ENCODE results near the gene MAGOH.

- TF ChIP-seq CTCF (IDR thresholded peaks at IDR 0.05; ENCODE audit: borderline replicate concordance, extremely low read depth, low read length, poor library complexity, severe bottlenecking) (no peak), EZH2 (IDR thresholded peaks at IDR 0.05; ENCODE audit: borderline replicate concordance, low read depth, low read length, severe bottlenecking) (no peak)
These were observed 48.1 kb downstream of the MAGOH start for GRCh38 chr1:53190210-53190611.

Data from DND-41 (cell line).